HL-60/S4 (cell line): Measurements from ENCODE around the gene BBOF1.

ENCODE experiments used
- in situ Hi-C: fragments of 300-500 bp; cut with MboI; formaldehyde crosslinking; loops from 2 replicates; pipeline ENCODE4 v1.14.3; 2022; ENCODE audit warnings: low sequenced_read_pairs

BBOF1 gene

GRCh38 chr14:74022346-74022745 lies 3.2 kb downstream of the BBOF1 start:
- in situ Hi-C loops: no loop called here

DNA sequence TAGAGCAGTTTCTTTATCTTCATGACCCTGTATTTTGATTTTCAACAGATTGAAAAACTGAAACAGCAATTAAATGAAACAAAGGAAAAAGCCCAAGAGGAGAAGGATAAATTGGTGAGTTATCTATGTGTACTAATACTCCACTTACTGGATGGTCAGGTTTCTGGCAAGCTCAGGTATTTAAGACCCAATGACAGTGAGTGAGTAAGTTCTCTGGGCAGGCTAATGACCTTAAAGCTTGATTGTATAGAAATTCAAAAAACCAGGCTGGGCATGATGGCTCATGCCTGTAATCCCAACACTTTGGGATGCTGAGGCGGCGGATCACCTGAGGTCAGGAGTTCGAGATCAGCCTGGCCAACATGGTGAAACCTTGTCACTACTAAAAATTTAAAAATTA lies 10.0 kb downstream of the BBOF1 start:
- in situ Hi-C loops: no loop called here

DNA sequence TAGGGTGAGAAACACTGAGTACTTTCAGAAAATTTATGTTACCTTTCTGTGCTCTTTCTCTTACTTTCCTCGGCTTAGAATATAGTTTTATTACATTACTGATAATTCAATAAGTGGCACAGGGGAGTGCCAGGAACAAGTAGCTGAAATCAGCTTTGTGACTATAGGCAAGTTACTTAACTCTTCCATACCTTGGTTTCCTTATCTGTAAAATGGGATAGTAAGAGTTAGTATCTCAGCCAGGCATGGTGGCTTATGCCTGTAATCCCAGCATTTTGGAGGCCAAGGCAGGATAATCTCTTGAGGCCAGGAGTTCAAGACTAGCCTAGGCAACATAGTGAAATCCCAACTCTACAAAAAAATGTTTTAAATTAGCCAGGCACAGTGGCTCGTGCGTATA lies 15.4 kb downstream of the BBOF1 start:
- in situ Hi-C loops: no loop called here

GRCh38 chr14:74035556-74035955 lies 16.4 kb downstream of the BBOF1 start:
- in situ Hi-C loops: no loop called here

GRCh38 chr14:74038020-74038859 lies 19.1 kb downstream of the BBOF1 start:
- in situ Hi-C loops: no loop called here

- in situ Hi-C loops: no loop called here
Measured at GRCh38 chr14:74042296-74042695, 23.1 kb downstream of the BBOF1 start.

DNA sequence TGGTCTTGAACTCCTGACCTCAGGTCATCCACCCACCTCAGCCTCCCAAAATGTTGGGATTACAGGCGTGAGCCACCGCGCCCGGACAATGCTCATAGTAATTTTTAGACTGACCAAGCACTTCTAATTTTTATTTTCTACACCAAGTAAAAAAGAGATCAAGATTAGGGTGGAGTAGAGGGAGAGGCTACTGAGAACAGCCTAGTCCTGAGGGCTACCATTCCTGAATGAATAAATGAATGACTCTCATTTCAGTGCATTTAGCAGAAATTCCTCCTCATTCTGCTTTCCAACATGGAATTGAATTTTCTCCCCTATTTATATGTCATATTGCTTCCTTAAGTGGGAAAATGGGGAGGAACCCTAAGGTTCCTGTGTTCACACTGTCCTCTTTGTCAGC lies 26.4 kb downstream of the BBOF1 start:
- in situ Hi-C loops: no loop called here

DNA sequence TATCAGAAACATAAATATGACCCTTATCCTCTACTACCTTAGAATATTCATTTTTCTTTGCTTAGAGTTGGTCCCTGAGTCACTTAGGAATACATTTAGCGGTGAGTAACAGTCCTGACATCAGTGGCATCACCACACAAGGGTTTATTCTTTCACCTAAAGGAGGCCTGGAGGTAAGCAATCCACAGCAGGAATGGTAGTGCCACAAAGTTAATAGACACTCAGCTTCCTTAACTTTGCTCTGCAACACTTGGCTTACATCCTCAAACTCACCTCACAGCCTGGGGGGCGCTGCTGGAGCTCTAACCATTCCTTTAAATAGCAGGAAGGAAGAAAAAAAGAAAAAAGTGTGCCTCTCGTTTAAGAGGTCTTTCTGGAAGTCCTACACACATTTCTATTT lies 29.1 kb downstream of the BBOF1 start:
- in situ Hi-C loops: no loop called here

- in situ Hi-C loops: no loop called here
Measured at GRCh38 chr14:74049876-74050495, 30.8 kb downstream of the BBOF1 start.

DNA sequence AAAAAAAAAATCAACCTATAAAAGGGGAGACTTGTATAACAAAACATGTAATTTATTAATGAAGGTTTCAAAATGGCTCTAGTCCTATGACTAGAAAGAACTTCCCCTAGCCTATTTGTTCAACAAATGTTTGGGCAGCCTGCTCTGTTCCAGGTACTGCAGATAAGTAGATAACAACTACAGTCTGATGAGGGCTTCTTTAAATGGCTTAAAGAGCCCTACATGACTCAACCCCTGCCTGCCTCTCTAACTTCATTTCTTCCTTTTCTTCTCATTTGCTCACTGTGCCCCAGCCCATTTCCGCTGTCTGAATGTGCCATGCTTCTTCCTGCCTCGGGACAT lies 43.6 kb downstream of the BBOF1 start:
- in situ Hi-C loops: no loop called here

DNA sequence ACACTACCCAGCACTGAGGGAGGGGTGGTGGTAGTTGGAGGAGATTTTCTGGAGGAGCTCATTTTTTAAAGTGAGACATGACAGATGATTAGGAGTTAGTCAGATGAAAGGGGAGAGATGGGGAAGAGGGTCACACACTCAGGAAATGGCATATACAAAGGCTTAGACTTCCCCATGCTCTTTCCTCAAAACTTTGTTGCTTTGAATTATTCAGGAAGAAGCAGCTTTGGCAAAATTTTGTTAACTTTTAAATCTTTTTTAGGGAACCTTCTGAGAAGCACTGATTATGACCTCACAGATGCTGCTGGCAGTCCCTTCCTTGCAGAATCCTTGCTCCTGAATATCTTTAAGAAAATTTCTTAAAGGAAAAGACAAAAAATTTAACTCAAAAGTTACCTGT lies 45.3 kb downstream of the BBOF1 start:
- in situ Hi-C loops: no loop called here

GRCh38 chr14:74064883-74065282 lies 45.7 kb downstream of the BBOF1 start:
- in situ Hi-C loops: no loop called here

- in situ Hi-C loops: no loop called here
Measured at GRCh38 chr14:74065746-74066575, 46.8 kb downstream of the BBOF1 start.

DNA sequence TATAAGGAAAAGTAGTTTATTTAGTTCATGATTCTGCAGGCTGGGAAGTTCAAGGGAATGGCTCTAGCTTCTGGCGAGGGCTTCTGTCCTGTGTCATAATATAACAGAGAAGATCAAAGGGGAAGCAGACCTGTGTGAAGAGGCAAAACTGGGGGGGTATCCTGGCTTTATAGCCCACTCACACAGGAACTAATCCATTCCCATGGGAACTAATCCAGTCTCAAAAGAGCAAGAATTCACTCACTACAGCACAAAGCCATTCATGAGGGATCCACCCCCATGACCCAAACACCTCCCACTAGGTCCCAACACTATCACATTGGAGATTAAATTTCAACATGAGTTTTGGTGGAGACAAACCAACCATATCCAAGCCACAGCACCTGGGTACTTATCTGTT lies 58.3 kb downstream of the BBOF1 start:
- in situ Hi-C loops: no loop called here

DNA sequence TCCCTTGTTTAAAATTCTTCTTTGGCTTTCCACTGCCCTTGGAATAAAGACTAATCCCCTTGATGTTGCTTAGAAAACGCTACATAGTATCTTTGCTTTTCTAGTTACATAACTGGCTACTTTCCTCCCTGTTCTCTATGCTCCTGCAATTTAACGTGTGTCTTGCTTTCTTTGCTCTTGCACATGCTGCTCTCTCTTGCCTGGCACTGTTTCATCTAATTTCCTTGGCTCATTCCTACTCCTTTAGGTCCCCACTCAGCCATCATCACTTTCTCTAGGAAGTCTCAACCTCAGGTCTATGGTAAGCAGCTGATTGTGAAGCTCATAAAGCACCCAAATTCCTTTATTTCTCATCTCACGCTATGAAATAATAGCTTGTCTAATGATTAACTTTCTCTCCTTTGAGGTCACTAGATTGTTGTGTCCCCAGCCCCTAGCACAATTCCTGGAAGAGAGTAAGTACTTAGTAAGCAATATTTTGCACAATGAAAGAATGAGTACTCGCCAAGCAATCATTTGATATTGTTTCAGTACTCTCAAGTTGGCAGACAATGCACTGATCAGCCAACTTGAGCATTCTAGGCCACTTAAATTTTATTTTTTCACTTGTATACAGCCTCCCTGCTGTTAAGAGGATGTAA lies 61.8 kb downstream of the BBOF1 start:
- in situ Hi-C loops: no loop called here

- in situ Hi-C loops: no loop called here
Measured at GRCh38 chr14:74081491-74081890, 62.3 kb downstream of the BBOF1 start.

DNA sequence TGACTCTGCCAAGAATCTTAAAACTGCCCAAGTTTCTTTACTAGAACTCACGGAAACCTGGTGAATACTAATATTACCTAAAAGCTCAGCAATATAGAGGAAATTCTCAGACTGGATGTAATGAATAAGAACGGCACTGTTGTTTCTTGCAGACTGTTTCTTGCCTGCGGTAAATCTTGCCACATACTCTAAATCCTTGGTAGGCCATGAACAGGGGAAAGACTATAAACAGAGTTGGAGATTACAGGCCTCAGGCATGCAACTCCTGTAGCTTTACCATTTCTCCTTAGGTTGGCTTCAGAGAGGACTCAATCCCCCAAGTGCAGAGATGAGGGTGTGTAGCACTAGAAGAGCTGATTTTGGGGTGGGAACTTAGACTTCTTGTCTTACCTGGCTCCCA lies 64.0 kb downstream of the BBOF1 start:
- in situ Hi-C loops: no loop called here

- in situ Hi-C loops: no loop called here
Measured at GRCh38 chr14:74083784-74084276, 64.7 kb downstream of the BBOF1 start.

DNA sequence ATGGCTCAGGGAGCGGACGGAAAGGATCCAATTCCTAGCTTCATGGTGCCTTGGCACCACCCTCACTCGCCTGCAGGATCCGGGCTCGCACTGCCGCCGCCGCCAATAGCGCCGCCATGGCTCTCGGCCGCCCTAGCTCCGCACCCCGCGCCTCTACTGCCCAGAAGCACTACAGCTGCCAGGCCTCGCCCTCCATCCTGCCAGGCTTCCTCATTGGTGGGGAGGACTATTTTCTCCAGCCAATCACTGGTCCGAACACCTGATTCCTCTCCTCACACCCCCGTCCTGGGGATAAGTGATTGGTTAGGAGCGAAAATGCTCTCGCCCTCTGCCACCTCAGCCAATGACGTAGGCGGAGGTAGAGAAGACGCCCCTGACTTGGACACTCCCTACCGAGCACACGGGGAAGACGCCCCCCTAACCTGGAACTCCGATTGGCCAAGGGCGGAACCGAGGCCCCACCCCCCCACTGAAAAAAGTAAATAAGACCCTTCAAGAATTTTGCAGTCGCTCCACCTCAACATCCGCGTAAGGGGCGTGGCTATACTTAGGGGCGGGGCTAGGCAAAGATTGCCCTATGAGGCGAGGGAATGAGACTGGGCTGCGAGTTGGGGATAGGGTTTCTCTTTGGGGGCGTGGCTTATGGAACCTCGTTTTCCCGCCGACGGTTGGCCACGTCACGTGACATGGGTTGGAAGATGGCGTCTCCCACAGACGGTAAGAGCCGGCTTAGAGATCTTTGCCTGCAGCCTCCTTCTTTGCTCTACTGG lies 65.3 kb downstream of the BBOF1 start, which contains the start of the genes ALDH6A1 and LIN52:
ALDH6A1 (minus strand) TSS at position 177 of the 770 bp plus-strand sequence; CDS start at position 118, 59 bp downstream.
LIN52 (plus strand) TSS at position 680 of the 770 bp plus-strand sequence; CDS start at position 699, 19 bp downstream.
- in situ Hi-C loops: no loop called here

DNA sequence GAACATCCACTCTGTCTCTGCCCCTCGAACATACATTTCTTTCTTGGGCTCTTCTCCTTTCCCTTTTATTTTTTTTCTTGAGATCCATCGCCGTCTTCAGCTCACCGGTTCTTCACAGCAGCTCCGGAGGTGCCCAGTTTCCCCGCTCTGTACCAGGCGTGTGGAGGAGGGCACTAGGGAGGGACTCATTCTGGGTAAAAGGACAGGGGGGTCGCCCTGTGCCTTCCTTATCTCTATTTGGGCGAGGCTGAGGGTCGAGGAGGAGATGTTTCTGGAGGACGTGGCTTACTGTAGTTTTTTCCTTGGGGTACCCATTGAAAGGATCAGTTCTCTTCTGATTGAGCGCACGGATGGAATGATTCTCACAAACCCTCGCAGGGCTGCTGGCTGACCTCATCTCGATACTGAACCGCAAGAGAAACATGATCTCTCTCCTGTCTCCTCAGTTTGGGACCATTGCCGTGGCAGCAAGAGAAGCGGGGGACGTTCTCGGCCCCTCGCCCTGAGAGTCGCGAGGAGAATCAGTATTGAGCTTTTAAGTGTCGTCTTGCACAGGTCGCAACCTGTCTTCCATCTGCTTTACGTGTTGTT lies 66.0 kb downstream of the BBOF1 start:
- in situ Hi-C loops: no loop called here
